Measurements from ENCODE around the gene CABP7. TPM values are rescaled to one million over a fixed set of nuclear protein-coding genes. Genes with fewer than 3 reads are reported as not detected.

The CABP7 gene
- total RNA-seq, 4 donors from 2014 or later: 0.20 TPM; not detected in 3

DNA sequence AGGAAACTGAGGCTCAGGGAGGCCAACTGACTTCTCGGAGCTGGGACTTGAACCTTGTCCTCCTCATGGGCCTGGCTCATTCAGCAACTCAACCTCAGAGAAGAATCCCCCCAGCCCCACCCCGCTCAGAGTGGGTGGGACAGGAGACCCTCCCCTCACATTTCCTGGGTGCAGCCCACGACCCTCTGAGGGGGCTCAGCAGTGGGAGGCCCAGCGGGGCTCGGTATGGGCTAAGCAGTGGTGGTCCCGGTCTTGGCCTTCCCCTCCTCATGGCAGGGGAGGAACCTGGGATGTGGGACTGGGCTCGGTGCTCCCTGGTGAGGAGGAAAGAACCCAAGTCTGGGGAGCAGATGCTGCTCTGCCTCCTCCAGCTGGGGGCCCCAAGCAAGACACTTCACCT lies 14.2 kb upstream of the CABP7 start:
- Histone ChIP-seq H3K27me3 (peaks cover 0 to 33% of the 10 kb centered on the region in 2 donors), H3K4me1 (peaks cover 0 to 66% (median 38%) of the 10 kb centered on the region in 4 donors), H3K27ac (peak overlapping the region; percentile 46 to 83 (median 66)), H3K9me3 (no peaks in the 10 kb centered on the region), H3K36me3 (no peaks in the 10 kb centered on the region), H3K4me3 (no peak overlapping the region)
- no peak for DNase-seq (ENCODE audit: low spot score in 2 of 2)
- 53 to 69% methylated on average over 5 to 6 of the region's 7 CpGs for WGBS, 2 donors
- TF ChIP-seq, protein P1, sequence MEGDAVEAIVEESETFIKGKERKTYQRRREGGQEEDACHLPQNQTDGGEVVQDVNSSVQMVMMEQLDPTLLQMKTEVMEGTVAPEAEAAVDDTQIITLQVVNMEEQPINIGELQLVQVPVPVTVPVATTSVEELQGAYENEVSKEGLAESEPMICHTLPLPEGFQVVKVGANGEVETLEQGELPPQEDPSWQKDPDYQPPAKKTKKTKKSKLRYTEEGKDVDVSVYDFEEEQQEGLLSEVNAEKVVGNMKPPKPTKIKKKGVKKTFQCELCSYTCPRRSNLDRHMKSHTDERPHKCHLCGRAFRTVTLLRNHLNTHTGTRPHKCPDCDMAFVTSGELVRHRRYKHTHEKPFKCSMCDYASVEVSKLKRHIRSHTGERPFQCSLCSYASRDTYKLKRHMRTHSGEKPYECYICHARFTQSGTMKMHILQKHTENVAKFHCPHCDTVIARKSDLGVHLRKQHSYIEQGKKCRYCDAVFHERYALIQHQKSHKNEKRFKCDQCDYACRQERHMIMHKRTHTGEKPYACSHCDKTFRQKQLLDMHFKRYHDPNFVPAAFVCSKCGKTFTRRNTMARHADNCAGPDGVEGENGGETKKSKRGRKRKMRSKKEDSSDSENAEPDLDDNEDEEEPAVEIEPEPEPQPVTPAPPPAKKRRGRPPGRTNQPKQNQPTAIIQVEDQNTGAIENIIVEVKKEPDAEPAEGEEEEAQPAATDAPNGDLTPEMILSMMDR (IDR thresholded peaks at IDR 0.05): no peak

DNA sequence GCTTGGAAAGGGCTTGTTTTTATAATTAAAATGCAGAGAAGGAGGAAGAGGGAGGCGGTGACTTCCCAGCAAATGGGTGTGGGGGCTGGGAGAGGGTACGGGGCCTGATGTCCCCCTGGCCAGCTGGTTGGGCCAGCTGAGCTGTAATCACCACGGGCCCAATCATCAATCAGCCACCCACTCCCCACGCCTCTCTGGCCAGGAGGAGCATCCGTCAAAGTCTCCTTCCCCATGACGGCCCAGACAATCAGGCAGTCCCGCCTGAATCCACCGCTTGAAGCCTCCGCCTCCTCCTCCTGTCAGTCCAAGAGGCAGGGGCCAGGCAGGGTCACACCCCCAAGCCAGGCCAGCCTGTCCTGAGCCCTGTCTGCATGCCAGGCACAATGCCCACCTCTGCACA lies 13.3 kb upstream of the CABP7 start:
- Histone ChIP-seq H3K27me3 (peaks cover 0 to 26% of the 10 kb centered on the region in 2 donors), H3K9me3 (no peaks in the 10 kb centered on the region), H3K4me1 (peaks cover 0 to 57% (median 34%) of the 10 kb centered on the region in 4 donors), H3K27ac (peak overlapping the region in 2 of 4 donors; percentile 10 to 83), H3K36me3 (no peaks in the 10 kb centered on the region), H3K4me3 (no peak overlapping the region)
- TF ChIP-seq, protein P1 (IDR thresholded peaks at IDR 0.05): no peak
- no peak for DNase-seq (ENCODE audit: low spot score in 2 of 2)
- 42 to 46% methylated on average over 9 of the region's 9 CpGs for WGBS, 2 donors

DNA sequence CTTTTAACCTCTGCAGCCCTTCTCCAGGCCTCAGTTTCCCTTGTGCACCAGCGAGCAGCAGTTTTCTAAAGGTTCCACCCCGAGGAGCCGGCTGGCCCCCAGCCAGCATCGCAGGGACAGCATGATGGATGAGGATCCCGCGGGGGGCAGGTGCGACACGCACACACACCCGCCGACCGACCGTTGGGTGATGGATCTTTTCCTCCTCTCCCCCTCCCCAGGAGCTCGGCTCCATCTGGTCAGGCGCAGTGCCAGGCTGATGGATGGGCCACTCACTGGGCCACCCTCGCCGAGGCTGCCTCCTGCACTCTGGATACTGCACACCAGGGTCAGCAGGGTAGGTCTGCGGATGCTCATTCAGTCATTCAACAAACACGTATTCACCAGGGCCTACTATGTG lies 12.8 kb upstream of the CABP7 start:
- DNase-seq (ENCODE audit: low spot score in 2 of 2): no peak
- 62 to 63% methylated on average over 18 of the region's 18 CpGs for WGBS, 2 donors
- Histone ChIP-seq H3K27me3 (peaks cover 0 to 23% of the 10 kb centered on the region in 2 donors), H3K27ac (peak overlapping the region in 1 of 4 donors; percentile 83), H3K36me3 (no peaks in the 10 kb centered on the region), H3K4me3 (no peak overlapping the region), H3K4me1 (peaks cover 0 to 56% (median 34%) of the 10 kb centered on the region in 4 donors), H3K9me3 (no peaks in the 10 kb centered on the region)
- TF ChIP-seq, protein P1 (IDR thresholded peaks at IDR 0.05): no peak
- TF ChIP-seq POLR2A (IDR thresholded peaks at IDR 0.05) (no peak), EP300 (IDR thresholded peaks at IDR 0.05) (no peak)

DNA sequence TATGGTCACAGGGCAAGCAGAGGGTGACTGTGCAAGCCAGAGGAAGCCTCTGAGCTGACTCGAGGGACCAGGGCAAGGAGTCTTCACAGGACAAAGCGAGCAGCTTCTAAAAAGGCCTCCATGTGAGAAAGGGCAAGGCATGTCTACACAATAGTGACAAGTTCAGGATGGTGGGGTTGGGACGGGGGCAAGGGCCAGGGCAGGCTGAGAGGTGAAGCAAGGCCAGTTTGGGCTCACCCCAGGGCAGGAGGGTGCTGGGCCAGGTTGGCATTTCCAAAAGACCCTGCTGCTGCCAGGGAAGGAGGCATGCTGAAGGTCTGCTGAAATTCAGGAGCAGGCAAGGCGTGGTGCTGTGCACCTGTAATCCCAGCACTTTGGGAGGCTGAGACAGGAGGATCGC lies 12.3 kb upstream of the CABP7 start:
- 78 to 79% methylated on average over 5 of the region's 5 CpGs for WGBS, 2 donors
- peaks cover 0 to 27% of the 10 kb centered on the region in 2 donors for H3K27me3 ChIP-seq
- no peaks in the 10 kb centered on the region for H3K36me3 ChIP-seq
- H3K27ac ChIP-seq: no peak overlapping the region
- DNase-seq (ENCODE audit: low spot score in 2 of 2): no peak
- peaks cover 0 to 52% (median 31%) of the 10 kb centered on the region in 4 donors for H3K4me1 ChIP-seq
- TF ChIP-seq POLR2A (IDR thresholded peaks at IDR 0.05) (no peak), EP300 (IDR thresholded peaks at IDR 0.05) (no peak)
- TF ChIP-seq, protein P1 (IDR thresholded peaks at IDR 0.05): no peak
- H3K9me3 ChIP-seq: no peaks in the 10 kb centered on the region
- no peak overlapping the region for H3K4me3 ChIP-seq

DNA sequence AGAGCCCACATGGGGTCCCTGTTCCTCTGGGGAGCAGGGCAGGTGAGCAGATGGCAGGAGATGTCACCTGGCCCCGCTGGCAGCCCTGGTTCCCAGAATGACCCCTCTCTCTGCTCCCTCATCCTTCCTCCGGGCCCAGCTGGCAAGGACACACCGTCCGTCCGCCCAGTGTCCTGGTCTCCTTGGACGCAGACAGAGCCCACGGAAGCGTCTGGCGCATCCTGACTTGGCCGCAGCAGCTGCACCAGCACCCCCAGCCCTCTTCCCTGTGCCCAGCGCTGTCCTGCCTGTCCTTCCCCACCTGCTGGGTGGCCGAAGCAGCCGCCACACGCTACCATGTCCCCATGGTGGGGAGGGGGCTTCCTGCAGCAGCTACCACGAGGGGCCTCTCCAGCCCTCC lies 9.6 kb upstream of the CABP7 start:
- Histone ChIP-seq H3K4me1 (peaks cover 0 to 26% (median 12%) of the 10 kb centered on the region in 4 donors), H3K36me3 (no peaks in the 10 kb centered on the region), H3K4me3 (no peak overlapping the region), H3K27me3 (peaks cover 0 to 38% of the 10 kb centered on the region in 2 donors), H3K9me3 (no peaks in the 10 kb centered on the region), H3K27ac (no peak overlapping the region)
- DNase-seq (ENCODE audit: low spot score in 2 of 2): no peak
- 80 to 81% methylated on average over 14 to 15 of the region's 15 CpGs for WGBS, 2 donors
- TF ChIP-seq POLR2A (IDR thresholded peaks at IDR 0.05) (no peak), EP300 (IDR thresholded peaks at IDR 0.05) (no peak)
- TF ChIP-seq, protein P1 (IDR thresholded peaks at IDR 0.05): no peak

Data from tibial nerve (tissue), 4 donors.